Sciatic nerve (tissue), 2 donors: ENCODE measurements around the gene ATP6V0D1. TPM values are rescaled to one million over a fixed set of nuclear protein-coding genes. Genes with fewer than 3 reads are reported as not detected.

Source experiments
- ATAC-seq: fragments of 200-7000 bp; cut with Tn5 transposase; one replicate; pipeline ENCODE4 v1.9.1; 2020; ENCODE audit warnings: mild to moderate bottlenecking, moderate library complexity
- DNase-seq: peaks from one replicate; pipeline ENCODE4 v3.0.0-alpha.2; 2020; ENCODE audit warnings: low spot score
- intact Hi-C: fragments of 100-400 bp; cut with DNase I; formaldehyde crosslinking; loops from one replicate; pipeline ENCODE4 v1.14.2; 2022
- total RNA-seq: library from RNA; stranded (reverse); fragmentation: NEBNext Ultra II Directional; extraction: Animal tissue kit (Norgen Biotek cat#: 25700); gene quantifications from one replicate; pipeline ENCODE4 v1.2.1, GENCODE V29; 2021
- donor health status: DM: no; HTN: no; CAD: no.
- donor health status: DM: no; HTN: no; CAD: no.

The ATP6V0D1 gene
- total RNA-seq, 1 donor from 2014 or later: 46.4 TPM

DNA sequence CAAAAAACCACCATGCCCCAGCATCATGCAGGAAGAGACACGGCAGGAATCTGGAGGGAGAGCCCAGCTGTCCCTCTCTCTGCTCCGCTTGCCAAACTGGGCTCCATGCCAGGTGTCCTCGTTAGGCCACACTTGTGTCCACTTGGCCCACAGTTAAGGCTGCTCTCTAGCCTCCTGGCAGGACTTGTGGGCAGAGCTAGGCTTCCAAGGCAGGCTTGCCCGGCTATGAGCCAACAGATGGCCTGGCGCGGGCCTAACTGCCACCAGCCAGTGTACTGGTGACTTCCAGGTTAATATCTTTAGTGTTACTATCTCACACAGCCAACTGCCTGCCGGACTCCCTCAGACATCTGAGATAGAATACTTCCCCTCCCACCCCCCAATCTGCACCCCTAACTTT lies 10.6 kb downstream of the ATP6V0D1 start:
- ATAC-seq (peak; percentile 65), DNase-seq (peak; percentile 82)
- intact Hi-C loops: no loop called here

DNA sequence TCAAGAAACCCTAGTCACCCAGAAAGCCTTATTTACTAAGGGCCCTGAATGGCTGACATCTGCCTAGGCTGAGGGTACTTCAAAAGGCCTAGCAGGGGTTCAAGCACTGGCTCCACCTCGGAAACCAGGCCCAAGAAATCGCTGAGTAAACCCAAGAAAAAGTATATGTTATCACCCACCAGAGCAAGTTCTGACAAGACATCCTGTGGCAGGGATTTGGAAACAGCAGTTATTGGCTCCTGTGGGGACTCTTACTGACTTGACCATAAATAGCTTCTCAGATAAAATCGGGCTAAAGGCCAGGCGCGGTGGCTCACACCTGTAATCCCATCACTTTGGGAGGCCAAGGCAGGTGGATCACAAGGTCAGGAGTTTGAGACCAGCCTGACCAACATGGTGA lies 12.2 kb downstream of the ATP6V0D1 start:
- ATAC-seq: no peak
- DNase-seq: no peak
- intact Hi-C loops: loop anchor here (5.0 kb wide), 1 partner anchor 41 kb away; no protein-coding TSS in a partner anchor

DNA sequence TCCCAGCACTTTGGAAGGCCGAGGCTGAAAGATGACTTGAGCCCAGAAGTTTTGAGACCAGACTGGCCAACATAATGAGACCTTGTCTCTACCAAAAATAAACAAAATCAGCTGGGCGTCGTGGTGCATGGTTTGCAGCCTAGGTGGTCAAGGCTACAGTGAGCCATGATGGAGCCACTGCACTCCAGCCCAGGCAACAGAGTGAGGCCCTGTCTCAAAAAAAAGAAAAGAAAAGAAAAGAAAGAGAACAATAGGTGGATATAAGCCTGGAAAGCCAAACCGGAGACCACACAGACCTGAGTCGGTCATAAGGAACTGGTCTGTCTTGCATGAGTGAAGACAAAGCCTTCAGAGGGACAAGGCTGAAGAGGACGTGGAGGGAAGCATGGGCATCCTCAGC lies 14.4 kb downstream of the ATP6V0D1 start:
- ATAC-seq: no peak

DNA sequence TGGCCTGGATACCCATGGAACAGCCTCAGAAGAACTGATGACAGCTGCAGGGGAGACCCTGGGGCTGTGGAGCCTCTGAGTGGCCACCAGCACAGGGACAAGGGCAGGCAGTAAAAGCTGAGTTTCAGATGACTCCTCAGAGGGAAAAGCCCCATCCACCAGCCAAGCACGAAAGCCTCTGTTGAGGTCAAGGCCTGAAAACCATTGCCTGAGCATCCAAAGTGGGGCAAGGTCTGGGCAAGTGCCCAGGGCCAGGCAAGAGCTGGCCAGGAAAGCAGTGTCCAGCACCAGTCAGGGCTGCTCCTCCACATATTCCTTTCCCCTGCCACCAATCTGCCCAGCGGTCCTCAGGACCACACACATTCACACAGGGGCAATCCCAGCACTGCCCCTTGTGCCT lies 16.4 kb downstream of the ATP6V0D1 start:
- intact Hi-C loops: loop anchor here (5.0 kb wide), 1 partner anchor 192 kb away; no protein-coding TSS in a partner anchor
- DNase-seq (no peak), ATAC-seq (no peak)

More for the DNA sequence above, 14.4 kb downstream of the ATP6V0D1 start:
- intact Hi-C loops: loop anchor here (5.0 kb wide), 1 partner anchor 39 kb away; no protein-coding TSS in a partner anchor
- DNase-seq: no peak

DNA sequence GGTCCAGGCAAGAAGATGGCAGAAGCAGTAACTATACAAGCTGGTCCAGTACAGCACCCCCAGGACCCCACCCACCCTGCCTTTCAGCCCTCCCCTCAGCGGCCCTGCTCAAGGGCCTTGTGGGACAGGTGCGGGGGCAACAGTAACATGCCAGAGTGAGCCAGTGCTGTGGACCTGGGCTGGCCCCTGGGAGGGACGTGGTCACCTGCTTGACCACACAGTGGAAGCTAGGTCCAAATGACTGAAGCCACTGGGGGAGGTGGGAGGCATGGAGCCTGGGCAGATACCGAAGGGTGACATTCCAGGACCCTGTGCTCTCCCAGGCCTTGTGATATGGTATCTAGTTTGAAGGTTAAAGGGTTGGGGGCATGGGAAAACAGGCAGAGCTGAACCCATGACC lies 17.3 kb downstream of the ATP6V0D1 start:
- intact Hi-C loops: loop anchor here (5.0 kb wide), 1 partner anchor 191 kb away; no protein-coding TSS in a partner anchor
- no peak for ATAC-seq
- no peak for DNase-seq

DNA sequence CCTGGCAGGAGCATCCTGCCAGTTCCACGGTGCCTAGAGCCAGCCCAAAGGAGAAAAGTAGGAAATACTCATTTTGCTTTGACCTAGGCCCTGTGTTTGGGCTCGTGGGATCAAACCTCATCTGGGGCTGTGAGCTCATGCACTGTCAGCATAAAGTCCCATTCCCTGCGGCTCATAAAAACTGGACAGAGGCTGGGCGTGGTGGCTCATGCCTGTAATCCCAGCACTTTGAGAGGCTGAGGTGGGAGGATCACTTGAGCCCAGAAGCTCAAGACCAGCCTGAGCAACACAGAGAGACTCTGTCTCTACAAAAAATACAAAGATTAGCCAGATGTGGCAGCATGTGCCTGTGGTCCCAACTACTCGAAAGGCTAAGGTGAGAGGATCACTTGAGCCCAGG lies 17.9 kb downstream of the ATP6V0D1 start:
- DNase-seq (no peak), ATAC-seq (no peak)
- intact Hi-C loops: loop anchor here (5.0 kb wide), 1 partner anchor 191 kb away; no protein-coding TSS in a partner anchor

DNA sequence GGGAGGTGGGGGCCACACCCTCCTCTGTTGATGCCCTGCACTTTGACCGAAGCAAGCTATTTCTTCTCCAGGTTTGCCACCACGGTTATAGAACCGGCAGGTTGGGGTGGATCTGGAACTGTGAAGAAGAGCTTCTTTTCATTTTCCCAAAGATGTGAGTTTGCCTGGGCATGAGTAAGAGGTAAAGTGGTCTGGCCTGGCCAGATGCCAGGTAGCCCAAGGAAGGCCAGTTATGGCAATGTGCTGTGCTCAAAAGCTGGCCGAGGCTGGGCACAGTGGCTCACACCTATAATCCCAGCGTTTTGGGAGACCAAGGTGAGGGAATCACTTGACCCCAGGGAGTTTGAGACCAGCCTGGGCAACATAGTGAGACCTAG lies 18.7 kb downstream of the ATP6V0D1 start:
- intact Hi-C loops: loop anchor here (5.0 kb wide), 1 partner anchor 190 kb away; no protein-coding TSS in a partner anchor
- DNase-seq (no peak), ATAC-seq (no peak)

DNA sequence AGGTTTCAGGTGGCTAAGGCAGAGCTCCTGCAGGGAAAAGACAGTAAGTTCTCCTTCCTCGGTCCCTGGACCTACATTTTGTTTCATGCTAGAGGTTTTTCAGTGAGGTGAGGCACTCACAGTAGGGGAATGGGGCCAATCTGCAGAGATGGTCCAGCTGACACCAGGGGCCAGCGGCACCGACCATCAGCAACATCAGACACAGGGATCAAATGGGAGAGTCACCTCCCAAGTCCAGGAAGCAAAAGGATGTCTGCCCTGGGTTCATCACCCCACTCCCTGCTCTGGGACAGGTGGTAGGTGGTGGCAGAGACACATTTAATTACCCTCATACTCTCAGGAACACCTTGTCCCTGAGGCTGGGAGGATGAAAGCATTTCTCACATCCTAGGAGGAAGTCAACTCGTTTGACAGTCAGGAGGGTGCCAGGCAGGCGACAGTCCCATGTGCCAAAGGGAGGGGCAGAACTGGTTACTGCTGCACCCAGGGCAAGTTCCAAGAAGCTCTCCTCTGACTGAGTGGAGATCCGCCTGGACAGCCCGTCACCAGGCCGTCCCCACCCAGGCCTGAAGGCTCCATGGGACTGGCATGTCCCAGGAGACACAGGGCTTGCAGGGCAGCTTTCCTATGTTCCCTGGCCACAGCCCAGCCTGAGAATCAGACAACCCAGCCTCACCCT lies 19.2 kb downstream of the ATP6V0D1 start:
- ATAC-seq (no peak), DNase-seq (no peak)
- intact Hi-C loops: loop anchor here (5.0 kb wide), 1 partner anchor 189 kb away; no protein-coding TSS in a partner anchor

DNA sequence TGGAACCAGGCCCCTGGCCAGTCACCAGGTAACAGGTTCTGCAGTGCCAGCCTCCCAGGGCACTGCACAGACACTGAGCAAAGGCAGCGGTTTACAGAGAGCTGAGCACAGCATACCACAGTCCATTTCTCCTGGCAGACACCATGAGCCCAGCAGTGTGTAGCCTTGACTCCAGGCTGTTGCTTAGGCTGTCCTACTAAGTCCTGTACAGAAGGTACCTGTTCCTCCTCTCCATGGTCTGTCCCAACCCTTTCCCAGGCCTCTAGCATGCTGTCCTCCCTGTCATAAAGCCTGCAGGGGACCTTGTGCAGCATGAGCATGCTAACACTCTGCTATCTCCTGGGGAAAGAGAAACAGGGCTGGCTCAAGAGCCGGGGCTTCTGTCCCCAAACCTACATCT lies 20.0 kb downstream of the ATP6V0D1 start:
- DNase-seq (no peak), ATAC-seq (no peak)
- intact Hi-C loops: loop anchor here (5.0 kb wide), 1 partner anchor 189 kb away; no protein-coding TSS in a partner anchor

DNA sequence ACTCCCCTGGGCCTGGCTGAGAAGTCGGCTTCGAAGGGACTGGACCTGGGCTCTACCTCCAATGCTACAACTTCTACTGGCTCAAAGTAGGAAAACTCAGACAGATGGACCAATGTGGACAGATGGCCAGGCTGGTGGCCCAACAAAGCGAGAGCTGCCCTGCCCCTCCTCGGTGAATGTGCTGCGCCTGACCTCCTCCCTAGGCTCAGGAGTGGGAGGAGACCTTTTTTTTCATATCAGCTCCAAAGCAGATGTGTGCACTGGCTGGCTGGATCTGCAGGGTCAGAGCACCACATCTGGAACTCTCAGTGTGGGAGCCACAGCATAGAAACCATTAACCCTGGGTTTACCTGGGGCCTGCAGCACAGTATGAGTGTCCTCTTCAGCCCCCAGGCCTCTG lies 20.8 kb downstream of the ATP6V0D1 start:
- intact Hi-C loops: loop anchor here (5.0 kb wide), 1 partner anchor 188 kb away; no protein-coding TSS in a partner anchor
- DNase-seq: no peak
- ATAC-seq: peak; percentile 66

DNA sequence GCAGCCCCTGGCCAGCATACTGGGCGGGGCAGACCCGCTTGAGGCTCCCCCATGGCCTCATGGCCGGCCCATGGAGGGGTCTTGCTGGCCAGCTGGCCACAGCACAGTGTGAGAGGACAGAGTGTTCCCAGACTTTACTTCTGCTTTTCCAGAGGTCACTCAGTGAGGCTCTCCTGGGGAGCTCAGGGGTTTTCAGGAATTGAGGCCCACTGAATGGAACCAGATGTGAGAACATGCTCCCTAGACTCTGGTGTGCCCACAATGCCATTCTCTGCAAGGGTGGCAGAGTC lies 21.2 kb downstream of the ATP6V0D1 start:
- intact Hi-C loops: loop anchor here (5.0 kb wide), 1 partner anchor 188 kb away; no protein-coding TSS in a partner anchor
- ATAC-seq (peak; percentile 83), DNase-seq (no peak)

DNA sequence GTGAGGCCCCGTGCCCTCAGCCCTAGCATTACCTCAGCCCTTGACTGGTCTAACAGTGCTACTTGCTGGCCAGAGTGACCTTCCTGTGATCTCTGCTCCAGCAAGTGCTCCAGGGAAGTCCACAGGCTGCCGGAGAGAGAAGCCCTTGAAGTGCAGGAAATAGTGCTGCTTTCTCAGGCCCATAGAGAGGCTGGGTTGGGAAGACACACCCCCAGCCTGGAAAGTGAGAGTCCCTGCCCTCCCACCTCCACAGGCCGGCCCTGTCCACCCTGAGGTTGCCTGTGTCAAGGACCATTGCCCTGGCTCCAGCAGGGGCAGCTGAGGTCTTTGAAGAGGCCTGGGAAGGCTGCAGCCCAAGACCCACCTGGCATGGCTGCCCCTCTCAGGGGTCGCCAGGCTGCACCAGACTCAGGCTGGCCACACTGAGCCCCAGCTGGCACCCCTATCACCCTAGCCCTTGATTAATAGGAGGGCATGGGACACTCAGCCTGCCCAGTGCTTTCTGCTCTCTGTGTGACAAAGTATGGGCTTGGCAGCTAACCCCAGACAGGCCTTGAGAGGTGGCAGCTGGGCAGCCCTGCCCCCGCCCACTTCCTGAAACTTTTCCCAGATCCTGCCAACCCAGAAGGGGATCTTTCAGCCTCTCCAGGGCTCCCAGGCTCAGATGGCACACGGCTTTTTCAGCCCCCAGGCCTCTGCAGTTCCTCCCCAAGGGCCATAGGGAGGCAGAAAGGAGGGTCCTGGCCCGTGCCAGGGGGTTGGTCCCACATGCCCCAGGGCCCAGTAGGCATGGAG lies 21.7 kb downstream of the ATP6V0D1 start:
- intact Hi-C loops: no loop called here
- DNase-seq: no peak
- ATAC-seq: peak; percentile 60

DNA sequence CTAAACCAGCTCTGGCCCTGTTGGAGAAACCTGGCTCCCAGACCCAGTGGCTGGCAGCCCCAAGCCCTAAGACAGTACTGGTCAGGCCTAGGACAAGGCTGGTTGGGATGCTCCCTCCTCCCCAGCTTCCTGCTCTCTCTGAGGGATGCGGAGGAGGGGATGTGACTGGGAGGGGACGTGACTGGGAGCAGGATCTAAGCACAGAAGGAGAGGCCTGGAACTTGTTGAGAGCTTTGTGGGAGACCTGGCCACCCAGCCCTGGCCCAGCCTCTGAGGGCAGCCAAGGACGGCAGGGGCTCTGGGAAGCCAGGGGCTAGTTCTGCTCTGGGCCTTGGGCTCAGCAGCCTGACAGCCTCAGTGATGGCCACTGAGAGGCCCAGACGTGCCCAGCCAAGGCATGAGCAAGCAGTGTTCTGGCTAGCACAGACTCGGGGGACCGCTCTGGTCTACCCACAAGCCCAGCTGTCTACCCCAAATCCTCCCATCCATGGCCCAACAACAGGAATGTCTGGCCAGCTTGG lies 22.8 kb downstream of the ATP6V0D1 start:
- ATAC-seq (peak; percentile 31), DNase-seq (no peak)
- intact Hi-C loops: no loop called here

DNA sequence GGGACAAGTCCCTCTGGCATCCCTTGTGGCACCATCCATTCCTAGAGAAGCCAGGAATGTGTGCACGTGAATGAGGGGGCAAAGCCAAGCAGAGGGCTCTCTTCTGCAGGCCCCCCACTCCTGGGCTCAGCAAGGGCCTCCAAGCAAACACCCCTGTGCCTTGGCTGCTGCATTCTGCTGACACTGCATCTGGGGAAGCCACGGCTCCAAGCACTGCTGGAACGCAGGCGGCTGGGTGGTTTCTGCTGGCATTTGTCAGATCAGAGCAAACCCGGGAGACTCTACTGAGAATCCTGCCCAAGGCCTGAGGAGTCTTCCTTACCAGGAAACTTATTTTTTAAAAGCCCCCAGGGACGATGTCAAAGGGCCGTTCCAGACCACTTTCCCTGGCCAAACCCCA lies 23.3 kb downstream of the ATP6V0D1 start:
- no peak for ATAC-seq
- intact Hi-C loops: no loop called here
- DNase-seq: no peak

DNA sequence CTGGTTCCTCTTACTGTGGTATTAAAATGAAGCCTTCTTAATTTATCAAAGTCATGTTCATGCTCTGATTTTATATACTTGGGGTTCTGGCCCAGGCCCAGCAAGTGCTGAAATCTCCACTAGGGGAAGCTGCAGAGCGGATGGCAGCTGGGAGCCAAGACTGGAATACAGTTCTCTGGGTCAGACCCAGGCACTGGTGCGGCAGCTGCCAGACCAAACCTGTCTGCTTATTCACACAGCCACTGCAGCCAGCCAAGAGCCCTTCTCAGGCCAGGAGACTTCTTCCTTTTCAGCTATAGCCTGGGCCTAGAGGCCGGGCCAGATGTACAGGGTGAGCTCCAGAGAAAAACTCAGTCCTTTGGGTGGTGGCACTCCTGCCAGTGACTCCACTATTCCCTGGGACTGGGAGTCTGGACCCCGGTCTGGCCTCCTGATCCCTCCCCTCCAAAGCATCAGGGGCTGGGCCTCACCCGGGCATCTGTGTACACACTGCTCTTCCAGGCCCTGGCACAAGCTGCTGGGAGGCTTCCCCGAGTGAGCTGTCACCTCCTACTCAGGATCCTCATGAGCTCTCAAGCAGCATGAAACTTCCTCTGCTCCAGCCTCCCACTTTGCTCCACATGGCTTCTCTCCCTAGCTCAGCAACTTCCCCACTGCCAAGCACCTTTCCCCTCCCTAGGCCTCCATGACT lies 24.4 kb downstream of the ATP6V0D1 start:
- no peak for DNase-seq
- no peak for ATAC-seq
- intact Hi-C loops: no loop called here

DNA sequence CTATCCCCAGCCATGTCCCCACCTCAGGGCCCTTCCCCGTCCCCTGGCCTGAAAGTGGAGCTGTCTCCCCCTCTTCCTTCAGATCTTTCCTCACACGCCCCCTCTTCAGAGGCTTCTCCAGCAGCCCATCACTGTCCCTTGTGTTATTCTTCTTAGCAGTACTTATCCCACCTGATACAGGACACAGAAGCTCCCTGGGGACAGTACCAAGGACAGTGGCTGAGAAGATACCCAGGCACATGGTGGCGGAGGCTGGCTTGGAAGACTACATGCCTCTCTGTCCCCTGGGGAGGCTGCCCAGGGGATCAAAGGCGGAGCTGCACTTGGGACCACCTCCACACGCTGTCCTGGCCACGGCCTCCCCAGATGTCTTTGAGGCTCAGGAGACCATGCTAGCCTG lies 26.1 kb downstream of the ATP6V0D1 start:
- ATAC-seq (no peak), DNase-seq (no peak)
- intact Hi-C loops: no loop called here

DNA sequence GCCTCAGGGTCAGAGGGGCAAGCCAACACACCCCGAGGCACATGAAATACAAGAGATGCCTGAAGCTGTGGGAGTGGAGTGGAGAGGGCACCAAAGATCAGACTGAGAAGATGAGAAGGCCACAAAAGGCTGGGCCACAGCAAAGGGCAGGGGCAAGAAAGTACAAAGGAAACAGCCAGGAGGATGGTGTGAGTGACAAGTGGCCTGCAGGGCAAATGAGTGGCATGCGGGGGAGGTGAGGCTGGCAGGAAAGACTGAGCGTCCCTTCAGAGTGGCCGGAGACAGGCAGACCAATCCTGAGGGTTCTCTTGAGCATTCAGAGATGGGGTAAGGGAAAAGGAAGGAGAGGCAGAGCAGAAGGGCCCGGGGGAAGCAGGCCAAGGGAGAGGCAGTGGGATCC lies 26.9 kb downstream of the ATP6V0D1 start:
- ATAC-seq: no peak
- intact Hi-C loops: no loop called here
- DNase-seq: no peak

DNA sequence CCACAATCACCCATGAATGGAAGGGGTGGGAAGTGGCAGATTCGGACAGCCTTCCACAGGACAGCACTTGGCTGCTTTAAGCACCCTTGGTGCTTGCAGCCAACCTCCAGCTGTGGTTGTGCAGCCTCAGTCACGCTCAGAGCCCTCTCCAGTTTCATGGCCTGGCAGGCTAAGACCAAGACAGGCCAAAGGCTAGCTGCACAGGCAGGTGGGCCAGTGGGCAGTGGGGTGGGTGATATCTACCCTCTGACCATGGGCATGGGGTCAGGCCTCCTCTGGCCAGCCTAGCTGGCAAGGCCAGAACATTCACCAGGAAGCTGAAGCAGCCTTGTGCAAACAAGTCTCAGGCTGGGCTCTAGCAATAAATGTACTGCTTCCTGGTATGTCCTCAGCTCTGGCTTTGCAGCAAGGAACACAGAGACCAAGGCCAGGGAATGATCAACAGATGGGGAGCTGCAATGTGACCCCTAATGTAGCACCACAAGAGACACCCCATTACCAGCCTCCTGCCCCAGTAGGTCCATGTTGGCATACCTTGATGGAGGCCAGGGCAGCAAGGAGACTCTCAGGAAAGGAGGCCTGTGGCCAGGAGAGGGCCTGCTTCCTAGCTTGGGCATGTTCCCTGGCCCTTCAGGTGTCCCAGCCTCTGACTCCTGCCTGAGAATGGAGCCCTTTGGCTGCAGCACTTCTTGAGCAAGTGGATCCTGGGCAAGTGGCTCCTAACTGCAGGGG lies 29.1 kb downstream of the ATP6V0D1 start:
- DNase-seq: no peak
- intact Hi-C loops: no loop called here
- ATAC-seq: no peak
